HG03565 (cell line): ENCODE measurements around the gene CRTC1.
"Not testable (repeated sequence)": the region's sequence is repeated elsewhere in the genome, so short reads cannot be mapped to it uniquely, and the experiment has no call there.

ENCODE experiments used
- ATAC-seq: cut with Tn5 transposase; IDR thresholded peaks from one replicate; pipeline ENCODE4 v1.9.1; 2021; ENCODE audit warnings: mild to moderate bottlenecking, moderate library complexity; ENCODE audit not compliant: unreplicated experiment

CRTC1 gene

GRCh38 chr19:18798384-18799352, 115.2 kb downstream of the CRTC1 start:
- no peak for ATAC-seq

GRCh38 chr19:18799389-18799970, 116.0 kb downstream of the CRTC1 start:
- ATAC-seq: no peak

GRCh38 chr19:18800079-18800478, 116.6 kb downstream of the CRTC1 start:
- ATAC-seq: no peak

GRCh38 chr19:18800636-18801035, 117.2 kb downstream of the CRTC1 start:
- ATAC-seq: no peak

GRCh38 chr19:18802354-18802753, 118.9 kb downstream of the CRTC1 start:
- ATAC-seq: no peak

- ATAC-seq: no peak
These were observed 120.2 kb downstream of the CRTC1 start for GRCh38 chr19:18803550-18804138.

GRCh38 chr19:18804139-18804601, 120.7 kb downstream of the CRTC1 start:
- ATAC-seq: no peak

GRCh38 chr19:18804643-18805042, 121.2 kb downstream of the CRTC1 start:
- no peak for ATAC-seq

- no peak for ATAC-seq
These were observed 124.4 kb downstream of the CRTC1 start for GRCh38 chr19:18807861-18808331.

GRCh38 chr19:18809149-18809868, 125.8 kb downstream of the CRTC1 start:
- no peak for ATAC-seq

- ATAC-seq: not testable (repeated sequence)
These were observed 128.2 kb downstream of the CRTC1 start for GRCh38 chr19:18811638-18812037.

GRCh38 chr19:18814063-18814462, 130.6 kb downstream of the CRTC1 start:
- no peak for ATAC-seq

GRCh38 chr19:18815673-18816072, 132.2 kb downstream of the CRTC1 start:
- no peak for ATAC-seq

GRCh38 chr19:18816645-18817044, 133.2 kb downstream of the CRTC1 start:
- not testable (repeated sequence) for ATAC-seq

GRCh38 chr19:18817574-18817973, 134.1 kb downstream of the CRTC1 start:
- no peak for ATAC-seq

GRCh38 chr19:18828786-18829185, 145.3 kb downstream of the CRTC1 start:
- no peak for ATAC-seq

GRCh38 chr19:18830488-18830887, 147.0 kb downstream of the CRTC1 start:
- no peak for ATAC-seq

- ATAC-seq: peak; percentile 67
These were observed 148.2 kb downstream of the CRTC1 start, which contains the start of gene UPF1 for GRCh38 chr19:18831524-18832305. Gene UPF1, plus strand, starts transcription at chr19:18831959. Its CDS starts 251 bp downstream, at chr19:18832210.
